T-helper 1 cell treated with Interleukin-12 subunit alpha and Interleukin-12 subunit beta and Interleukin-4 antibody, amounts not matched to agents 30 μg/mL and 1 μg/mL, for 36 hours (primary cell): ENCODE results near the gene CCDC33.

Source experiments
- H3K27ac Mint-ChIP-seq: one replicate; pipeline ENCODE4 v1.8.0; 2021; ENCODE audit warnings: mild to moderate bottlenecking, mixed read lengths
- H3K27me3 Mint-ChIP-seq: one replicate; pipeline ENCODE4 v1.8.0; 2021; ENCODE audit warnings: low read depth, mixed read lengths
- H3K36me3 Mint-ChIP-seq: one replicate; pipeline ENCODE4 v1.8.0; 2021; ENCODE audit warnings: low read depth, mixed read lengths
- H3K4me1 Mint-ChIP-seq: one replicate; pipeline ENCODE4 v1.8.0; 2021; ENCODE audit warnings: low read depth, mixed read lengths
- H3K4me3 Mint-ChIP-seq: one replicate; pipeline ENCODE4 v1.8.0; 2021; ENCODE audit warnings: mild to moderate bottlenecking, moderate library complexity, mixed read lengths
- H3K9me3 Mint-ChIP-seq: one replicate; pipeline ENCODE4 v1.8.0; 2021; ENCODE audit warnings: mixed read lengths

Gene CCDC33

GRCh38 chr15:74265046-74265639, 29.0 kb downstream of the CCDC33 start:
- no peak overlapping the region for H3K27ac Mint-ChIP-seq
- no peak overlapping the region for H3K4me3 Mint-ChIP-seq
- no peaks in the 10 kb centered on the region for H3K36me3 Mint-ChIP-seq
- no peaks in the 10 kb centered on the region for H3K9me3 Mint-ChIP-seq
- no peaks in the 10 kb centered on the region for H3K4me1 Mint-ChIP-seq
- H3K27me3 Mint-ChIP-seq = peaks cover 2% of the 10 kb centered on the region

- no peaks in the 10 kb centered on the region for H3K36me3 Mint-ChIP-seq
- H3K27ac Mint-ChIP-seq = no peak overlapping the region
- H3K4me1 Mint-ChIP-seq = no peaks in the 10 kb centered on the region
- H3K27me3 Mint-ChIP-seq = peaks cover 5% of the 10 kb centered on the region
- H3K4me3 Mint-ChIP-seq = no peak overlapping the region
- H3K9me3 Mint-ChIP-seq = no peaks in the 10 kb centered on the region
These were observed 31.9 kb downstream of the CCDC33 start for GRCh38 chr15:74268020-74268419.

- Mint-ChIP-seq H3K9me3 (no peaks in the 10 kb centered on the region), H3K27ac (no peak overlapping the region), H3K27me3 (peaks cover 5% of the 10 kb centered on the region), H3K4me3 (no peak overlapping the region), H3K4me1 (no peaks in the 10 kb centered on the region), H3K36me3 (no peaks in the 10 kb centered on the region)
These were observed 33.4 kb downstream of the CCDC33 start for GRCh38 chr15:74269362-74270035.

- no peaks in the 10 kb centered on the region for H3K36me3 Mint-ChIP-seq
These were observed 34.0 kb downstream of the CCDC33 start for GRCh38 chr15:74270155-74270554.

GRCh38 chr15:74270854-74271520, 34.9 kb downstream of the CCDC33 start:
- H3K4me3 Mint-ChIP-seq = no peak overlapping the region

More at GRCh38 chr15:74270155-74270554, 34.0 kb downstream of the CCDC33 start:
- no peak overlapping the region for H3K27ac Mint-ChIP-seq
- H3K27me3 Mint-ChIP-seq = peaks cover 5% of the 10 kb centered on the region
- H3K9me3 Mint-ChIP-seq = no peaks in the 10 kb centered on the region
- H3K4me3 Mint-ChIP-seq = no peak overlapping the region
- no peaks in the 10 kb centered on the region for H3K4me1 Mint-ChIP-seq

GRCh38 chr15:74272812-74273211, 36.7 kb downstream of the CCDC33 start:
- Mint-ChIP-seq H3K27ac (no peak overlapping the region), H3K4me3 (no peak overlapping the region), H3K27me3 (peaks cover 5% of the 10 kb centered on the region), H3K4me1 (no peaks in the 10 kb centered on the region), H3K36me3 (no peaks in the 10 kb centered on the region), H3K9me3 (no peaks in the 10 kb centered on the region)

More at GRCh38 chr15:74270854-74271520, 34.9 kb downstream of the CCDC33 start:
- peaks cover 5% of the 10 kb centered on the region for H3K27me3 Mint-ChIP-seq
- H3K4me1 Mint-ChIP-seq = no peaks in the 10 kb centered on the region
- no peaks in the 10 kb centered on the region for H3K9me3 Mint-ChIP-seq
- H3K27ac Mint-ChIP-seq = no peak overlapping the region
- H3K36me3 Mint-ChIP-seq = no peaks in the 10 kb centered on the region

GRCh38 chr15:74274470-74275038, 38.4 kb downstream of the CCDC33 start:
- Mint-ChIP-seq H3K27me3 (peaks cover 5% of the 10 kb centered on the region), H3K27ac (no peak overlapping the region), H3K36me3 (no peaks in the 10 kb centered on the region), H3K4me3 (no peak overlapping the region), H3K4me1 (no peaks in the 10 kb centered on the region), H3K9me3 (no peaks in the 10 kb centered on the region)

- no peaks in the 10 kb centered on the region for H3K4me1 Mint-ChIP-seq
- H3K9me3 Mint-ChIP-seq = no peaks in the 10 kb centered on the region
- no peaks in the 10 kb centered on the region for H3K27me3 Mint-ChIP-seq
- no peak overlapping the region for H3K27ac Mint-ChIP-seq
- no peaks in the 10 kb centered on the region for H3K36me3 Mint-ChIP-seq
- no peak overlapping the region for H3K4me3 Mint-ChIP-seq
These were observed 39.8 kb downstream of the CCDC33 start for GRCh38 chr15:74275957-74276356.

- H3K27me3 Mint-ChIP-seq = no peaks in the 10 kb centered on the region
- H3K9me3 Mint-ChIP-seq = no peaks in the 10 kb centered on the region
- H3K4me3 Mint-ChIP-seq = no peak overlapping the region
- H3K27ac Mint-ChIP-seq = no peak overlapping the region
- no peaks in the 10 kb centered on the region for H3K4me1 Mint-ChIP-seq
- H3K36me3 Mint-ChIP-seq = no peaks in the 10 kb centered on the region
These were observed 40.4 kb downstream of the CCDC33 start for GRCh38 chr15:74276560-74276959.

GRCh38 chr15:74277242-74277810, 41.2 kb downstream of the CCDC33 start:
- Mint-ChIP-seq H3K9me3 (no peaks in the 10 kb centered on the region), H3K36me3 (no peaks in the 10 kb centered on the region), H3K27ac (no peak overlapping the region), H3K27me3 (peaks cover 3% of the 10 kb centered on the region), H3K4me3 (no peak overlapping the region), H3K4me1 (no peaks in the 10 kb centered on the region)

- no peaks in the 10 kb centered on the region for H3K36me3 Mint-ChIP-seq
- no peaks in the 10 kb centered on the region for H3K4me1 Mint-ChIP-seq
- no peak overlapping the region for H3K4me3 Mint-ChIP-seq
- H3K9me3 Mint-ChIP-seq = no peaks in the 10 kb centered on the region
- peaks cover 3% of the 10 kb centered on the region for H3K27me3 Mint-ChIP-seq
- no peak overlapping the region for H3K27ac Mint-ChIP-seq
These were observed 42.1 kb downstream of the CCDC33 start for GRCh38 chr15:74278207-74278606.

GRCh38 chr15:74281147-74282133, 45.3 kb downstream of the CCDC33 start:
- Mint-ChIP-seq H3K36me3 (no peaks in the 10 kb centered on the region), H3K4me3 (no peak overlapping the region), H3K4me1 (no peaks in the 10 kb centered on the region), H3K27me3 (peaks cover 3% of the 10 kb centered on the region), H3K27ac (no peak overlapping the region), H3K9me3 (no peaks in the 10 kb centered on the region)

- H3K36me3 Mint-ChIP-seq = no peaks in the 10 kb centered on the region
- H3K4me1 Mint-ChIP-seq = no peaks in the 10 kb centered on the region
These were observed 47.2 kb downstream of the CCDC33 start for GRCh38 chr15:74283368-74283767.

GRCh38 chr15:74289671-74290070, 53.5 kb downstream of the CCDC33 start:
- H3K4me3 Mint-ChIP-seq = no peak overlapping the region
- peaks cover 6% of the 10 kb centered on the region for H3K4me1 Mint-ChIP-seq
- H3K36me3 Mint-ChIP-seq = no peaks in the 10 kb centered on the region
- H3K9me3 Mint-ChIP-seq = no peaks in the 10 kb centered on the region
- H3K27me3 Mint-ChIP-seq = peaks cover 9% of the 10 kb centered on the region
- H3K27ac Mint-ChIP-seq = no peak overlapping the region

More at GRCh38 chr15:74283368-74283767, 47.2 kb downstream of the CCDC33 start:
- Mint-ChIP-seq H3K4me3 (no peak overlapping the region), H3K9me3 (no peaks in the 10 kb centered on the region), H3K27me3 (peaks cover 9% of the 10 kb centered on the region), H3K27ac (no peak overlapping the region)
